ENCODE data around the gene KIFC1. TPM values are rescaled to one million over a fixed set of nuclear protein-coding genes. Genes with fewer than 3 reads are reported as not detected.

Gene KIFC1
- total RNA-seq, 2 donors from 2014 or later: 15.8 to 74.6 TPM

- no peak for TF ChIP-seq CTCF (IDR thresholded peaks at IDR 0.05)
- H3K4me1 ChIP-seq: no peaks in the 10 kb centered on the region
- no peaks in the 10 kb centered on the region for H3K9me3 ChIP-seq
- H3K27me3 ChIP-seq: no peaks in the 10 kb centered on the region
- H3K4me3 ChIP-seq: no peak overlapping the region
- DNase-seq: no peak
- intact Hi-C loops (cut with DNase I): no loop called here
- no peak overlapping the region for H3K27ac ChIP-seq
- no peaks in the 10 kb centered on the region for H3K36me3 ChIP-seq
- no peak overlapping the region for H3K9ac ChIP-seq (ENCODE audit: low read depth in 2 of 2, low read length in 2 of 2)
Measured at GRCh38 chr6:33450434-33450833, 58.8 kb downstream of the KIFC1 start.

- intact Hi-C loops (cut with DNase I): no loop called here
- no peaks in the 10 kb centered on the region for H3K4me1 ChIP-seq
- H3K9me3 ChIP-seq: no peaks in the 10 kb centered on the region
- H3K4me3 ChIP-seq: no peak overlapping the region
- H3K27me3 ChIP-seq: no peaks in the 10 kb centered on the region
- DNase-seq: no peak
- H3K36me3 ChIP-seq: no peaks in the 10 kb centered on the region
- H3K27ac ChIP-seq: no peak overlapping the region
- no peak overlapping the region for H3K9ac ChIP-seq (ENCODE audit: low read depth in 2 of 2, low read length in 2 of 2)
- no peak for TF ChIP-seq CTCF (IDR thresholded peaks at IDR 0.05)
Measured at GRCh38 chr6:33451606-33452005, 60.0 kb downstream of the KIFC1 start.

- intact Hi-C loops (cut with DNase I): no loop called here
- DNase-seq: no peak
Measured at GRCh38 chr6:33452496-33452895, 60.9 kb downstream of the KIFC1 start.

GRCh38 chr6:33453393-33454008 is 61.9 kb downstream of the KIFC1 start:
- intact Hi-C loops (cut with DNase I): no loop called here
- no peaks in the 10 kb centered on the region for H3K27me3 ChIP-seq
- H3K4me3 ChIP-seq: peak overlapping the region; percentile 93
- no peaks in the 10 kb centered on the region for H3K9me3 ChIP-seq
- peak overlapping the region; percentile 79 to 88 for H3K9ac ChIP-seq (ENCODE audit: low read depth in 2 of 2, low read length in 2 of 2)
- TF ChIP-seq CTCF (IDR thresholded peaks at IDR 0.05): no peak
- H3K27ac ChIP-seq: peak overlapping the region; percentile 80
- no peaks in the 10 kb centered on the region for H3K4me1 ChIP-seq
- DNase-seq: no peak
- no peaks in the 10 kb centered on the region for H3K36me3 ChIP-seq

More at GRCh38 chr6:33452496-33452895, 60.9 kb downstream of the KIFC1 start:
- Histone ChIP-seq H3K9me3 (no peaks in the 10 kb centered on the region), H3K36me3 (no peaks in the 10 kb centered on the region), H3K4me1 (no peaks in the 10 kb centered on the region), H3K27ac (no peak overlapping the region), H3K27me3 (no peaks in the 10 kb centered on the region), H3K4me3 (no peak overlapping the region), H3K9ac (ENCODE audit: low read depth in 2 of 2, low read length in 2 of 2) (no peak overlapping the region)
- TF ChIP-seq CTCF (IDR thresholded peaks at IDR 0.05): no peak

GRCh38 chr6:33454009-33454946 is 62.7 kb downstream of the KIFC1 start, which contains the start of gene ZBTB9:
TSS of gene ZBTB9 (plus strand) at chr6:33454576. CDS start at chr6:33455101, 525 bp downstream.
- Histone ChIP-seq H3K36me3 (no peaks in the 10 kb centered on the region), H3K9ac (ENCODE audit: low read depth in 2 of 2, low read length in 2 of 2) (peak within 1 kb of the TSS; percentile 79 to 88), H3K4me3 (peak within 1 kb of the TSS; percentile 93), H3K4me1 (no peaks in the 10 kb centered on the region), H3K9me3 (no peaks in the 10 kb centered on the region), H3K27ac (peak within 1 kb of the TSS; percentile 80), H3K27me3 (no peaks in the 10 kb centered on the region)
- TF ChIP-seq CTCF (IDR thresholded peaks at IDR 0.05): no peak
- DNase-seq: peak; percentile 97
- intact Hi-C loops (cut with DNase I): no loop called here
